BLaER1 treated with 17β-estradiol and CSF1 and Interleukin-3, amounts not matched to agents 10 nM and 100 nM (cell line): ENCODE results near the gene DNAJC15.
A peak's percentile ranks its signal among the peaks of the same experiment; 100 is the strongest.

ENCODE experiments used
- H3K27ac ChIP-seq, 11 experiments: shearing (Covaris generic); formaldehyde crosslinking; 2 replicates each; pipeline ENCODE4 v1.8.1; 2022
- H3K27me3 ChIP-seq, 11 experiments: shearing (Covaris generic); formaldehyde crosslinking; 2 replicates each; pipeline ENCODE4 v1.8.1; 2022
- H3K36me3 ChIP-seq, 11 experiments: shearing (Covaris generic); formaldehyde crosslinking; 2 replicates each; pipeline ENCODE4 v1.8.1; 2022
- H3K4me1 ChIP-seq, 10 experiments: shearing (Covaris generic); formaldehyde crosslinking; 2 replicates each; pipeline ENCODE4 v1.8.1; 2022
- H3K4me2 ChIP-seq, 11 experiments: shearing (Covaris generic); formaldehyde crosslinking; 2 replicates each; pipeline ENCODE4 v1.8.1; 2022
- H3K4me3 ChIP-seq, 10 experiments: shearing (Covaris generic); formaldehyde crosslinking; 2 replicates each; pipeline ENCODE4 v1.8.1; 2022
- H3K9ac ChIP-seq, 11 experiments: shearing (Covaris generic); formaldehyde crosslinking; 2 replicates each; pipeline ENCODE4 v1.8.1; 2022
- H3K9me3 ChIP-seq, 11 experiments: shearing (Covaris generic); formaldehyde crosslinking; replicated peaks in 1 of 11; 2 replicates each; pipeline ENCODE4 v1.8.1; 2022
- H4K20me1 ChIP-seq, 11 experiments: shearing (Covaris generic); formaldehyde crosslinking; 2 replicates each; pipeline ENCODE4 v1.8.1; 2022
- Cebpa-rat ChIP-seq, 11 experiments: shearing (Covaris generic); IDR thresholded peaks; 2 replicates each; pipeline ENCODE4 v1.8.1; 2022

The DNAJC15 gene

GRCh38 chr13:43102304-43102703 is 78.9 kb downstream of the DNAJC15 start:
- Histone ChIP-seq H3K9ac (no peak overlapping the region), H3K27me3 (no peaks in the 10 kb centered on the region), H3K36me3 (no peaks in the 10 kb centered on the region), H3K4me1 (peaks cover 0 to 7% (median 0%) of the 10 kb centered on the region in 10 experiments; a peak in 5 of 20 replicates), H3K4me3 (no peak overlapping the region), H4K20me1 (no peaks in the 10 kb centered on the region), H3K4me2 (no peak overlapping the region), H3K9me3 (peaks cover 0 to 16% (median 5%) of the 10 kb centered on the region in 11 experiments; a peak in 9 of 22 replicates), H3K27ac (no peak overlapping the region)
- no peak for TF ChIP-seq Cebpa-rat (IDR thresholded peaks at IDR 0.05)

GRCh38 chr13:43107780-43108179 is 84.4 kb downstream of the DNAJC15 start:
- H4K20me1 ChIP-seq = no peaks in the 10 kb centered on the region
- no peak overlapping the region for H3K4me3 ChIP-seq
- peaks cover 0 to 15% (median 2%) of the 10 kb centered on the region in 10 experiments; a peak in 7 of 20 replicates for H3K4me1 ChIP-seq
- H3K36me3 ChIP-seq = no peaks in the 10 kb centered on the region
- H3K9ac ChIP-seq = no peak overlapping the region
- H3K27me3 ChIP-seq = no peaks in the 10 kb centered on the region
- H3K27ac ChIP-seq = no peak overlapping the region
- TF ChIP-seq Cebpa-rat (IDR thresholded peaks at IDR 0.05) = no peak
- no peaks in the 10 kb centered on the region for H3K9me3 ChIP-seq
- peak overlapping the region in 4 of 11 experiments; percentile 0 to 39 (median 24); a peak in 4 of 22 replicates for H3K4me2 ChIP-seq

GRCh38 chr13:43110036-43110435 is 86.7 kb downstream of the DNAJC15 start:
- Histone ChIP-seq H3K36me3 (no peaks in the 10 kb centered on the region), H3K4me3 (no peak overlapping the region), H4K20me1 (no peaks in the 10 kb centered on the region), H3K9me3 (no peaks in the 10 kb centered on the region), H3K27me3 (no peaks in the 10 kb centered on the region), H3K4me1 (peaks cover 0 to 15% (median 2%) of the 10 kb centered on the region in 10 experiments; a peak in 7 of 20 replicates), H3K9ac (no peak overlapping the region), H3K27ac (no peak overlapping the region), H3K4me2 (no peak overlapping the region)
- no peak for TF ChIP-seq Cebpa-rat (IDR thresholded peaks at IDR 0.05)

GRCh38 chr13:43110658-43111057 is 87.3 kb downstream of the DNAJC15 start:
- Histone ChIP-seq H3K9me3 (no peaks in the 10 kb centered on the region), H4K20me1 (no peaks in the 10 kb centered on the region), H3K4me3 (no peak overlapping the region), H3K4me2 (no peak overlapping the region), H3K36me3 (no peaks in the 10 kb centered on the region), H3K9ac (no peak overlapping the region), H3K4me1 (peaks cover 0 to 14% (median 2%) of the 10 kb centered on the region in 10 experiments; a peak in 7 of 20 replicates), H3K27ac (no peak overlapping the region), H3K27me3 (no peaks in the 10 kb centered on the region)
- no peak for TF ChIP-seq Cebpa-rat (IDR thresholded peaks at IDR 0.05)

DNA sequence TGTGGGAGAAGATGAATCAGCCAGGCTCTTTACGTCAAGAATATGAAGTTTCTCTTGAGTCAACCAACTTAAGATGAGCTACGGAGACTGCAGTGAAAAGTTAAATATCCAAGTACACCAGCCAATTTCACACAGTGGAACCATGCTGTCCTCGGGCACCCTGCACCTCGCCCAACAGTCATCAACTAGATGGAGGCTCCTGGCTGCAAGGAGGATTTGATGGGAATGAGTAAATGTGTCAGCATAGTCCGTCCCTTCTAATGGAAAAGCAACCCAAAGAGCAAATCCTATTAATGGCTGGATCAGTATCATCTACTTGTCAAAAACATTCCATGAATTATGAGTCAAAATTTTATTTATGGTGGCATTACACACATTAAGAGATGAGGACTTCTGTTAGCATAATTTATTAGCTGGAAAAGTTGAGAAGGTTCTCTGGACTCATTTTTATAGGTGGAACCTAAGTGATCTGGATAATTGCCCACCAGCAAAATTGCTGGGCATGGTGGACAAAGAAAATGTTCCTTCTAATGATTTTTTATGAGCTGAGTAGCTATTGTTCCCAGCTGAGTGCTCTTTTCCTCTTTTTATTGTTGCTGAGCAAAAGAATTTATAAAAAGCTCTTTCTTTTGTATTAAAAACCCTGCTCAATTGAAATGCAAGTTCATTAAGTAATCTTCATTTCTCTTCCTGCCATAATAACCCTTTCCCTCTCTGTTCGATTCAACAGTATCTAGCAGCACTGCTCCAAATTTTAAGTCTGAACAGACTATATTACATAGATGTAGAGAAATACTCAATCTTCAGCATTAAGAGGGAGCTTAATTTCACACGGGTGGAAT is 88.4 kb downstream of the DNAJC15 start:
- no peak overlapping the region for H3K4me2 ChIP-seq
- H3K36me3 ChIP-seq = no peaks in the 10 kb centered on the region
- no peak overlapping the region for H3K4me3 ChIP-seq
- H4K20me1 ChIP-seq = no peaks in the 10 kb centered on the region
- H3K27me3 ChIP-seq = no peaks in the 10 kb centered on the region
- H3K9ac ChIP-seq = no peak overlapping the region
- peaks cover 0 to 10% (median 2%) of the 10 kb centered on the region in 10 experiments; a peak in 7 of 20 replicates for H3K4me1 ChIP-seq
- no peak for TF ChIP-seq Cebpa-rat (IDR thresholded peaks at IDR 0.05)
- no peak overlapping the region for H3K27ac ChIP-seq
- no peaks in the 10 kb centered on the region for H3K9me3 ChIP-seq

DNA sequence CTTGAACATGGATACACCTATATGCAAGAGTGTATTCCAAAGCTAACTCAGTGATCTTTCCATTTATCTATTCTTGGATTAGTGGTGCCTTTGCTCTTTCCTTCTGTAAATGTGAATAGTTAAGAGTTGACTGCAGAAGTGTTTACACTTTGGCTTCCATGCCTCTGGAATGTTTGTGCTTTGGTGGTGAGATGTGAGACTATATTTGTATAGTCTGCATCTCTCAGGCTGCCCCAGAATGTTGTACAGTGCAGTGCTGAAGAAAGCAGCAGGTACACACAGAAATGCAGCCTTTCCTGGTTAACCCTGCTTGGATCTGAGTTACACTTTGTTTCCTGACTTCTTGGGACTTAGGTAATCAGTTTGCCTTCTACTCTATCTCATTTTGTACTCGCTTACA is 90.2 kb downstream of the DNAJC15 start:
- Histone ChIP-seq H3K27ac (no peak overlapping the region), H4K20me1 (no peaks in the 10 kb centered on the region), H3K9ac (no peak overlapping the region), H3K27me3 (no peaks in the 10 kb centered on the region), H3K4me3 (no peak overlapping the region), H3K9me3 (no peaks in the 10 kb centered on the region), H3K4me2 (no peak overlapping the region), H3K4me1 (no peaks in the 10 kb centered on the region), H3K36me3 (no peaks in the 10 kb centered on the region)
- no peak for TF ChIP-seq Cebpa-rat (IDR thresholded peaks at IDR 0.05)

- no peaks in the 10 kb centered on the region for H3K36me3 ChIP-seq
- no peak overlapping the region for H3K4me3 ChIP-seq
- H3K9me3 ChIP-seq = no peaks in the 10 kb centered on the region
- no peaks in the 10 kb centered on the region for H3K4me1 ChIP-seq
- no peak overlapping the region for H3K4me2 ChIP-seq
- no peak for TF ChIP-seq Cebpa-rat (IDR thresholded peaks at IDR 0.05)
- H3K27me3 ChIP-seq = no peaks in the 10 kb centered on the region
- H4K20me1 ChIP-seq = no peaks in the 10 kb centered on the region
- H3K27ac ChIP-seq = no peak overlapping the region
- no peak overlapping the region for H3K9ac ChIP-seq
Measured at GRCh38 chr13:43114504-43114903, 91.1 kb downstream of the DNAJC15 start.

- Histone ChIP-seq H3K27me3 (no peaks in the 10 kb centered on the region), H3K4me2 (no peak overlapping the region), H3K9ac (no peak overlapping the region), H3K27ac (no peak overlapping the region), H3K9me3 (no peaks in the 10 kb centered on the region), H3K36me3 (no peaks in the 10 kb centered on the region), H3K4me1 (no peaks in the 10 kb centered on the region), H4K20me1 (no peaks in the 10 kb centered on the region), H3K4me3 (no peak overlapping the region)
- no peak for TF ChIP-seq Cebpa-rat (IDR thresholded peaks at IDR 0.05)
Measured at GRCh38 chr13:43115141-43115540, 91.8 kb downstream of the DNAJC15 start.

- no peaks in the 10 kb centered on the region for H3K36me3 ChIP-seq
- no peak overlapping the region for H3K4me3 ChIP-seq
- H3K27me3 ChIP-seq = no peaks in the 10 kb centered on the region
- H3K27ac ChIP-seq = no peak overlapping the region
- no peak overlapping the region for H3K9ac ChIP-seq
- H4K20me1 ChIP-seq = no peaks in the 10 kb centered on the region
- TF ChIP-seq Cebpa-rat (IDR thresholded peaks at IDR 0.05) = no peak
- no peak overlapping the region for H3K4me2 ChIP-seq
- no peaks in the 10 kb centered on the region; a peak in 1 of 22 replicates for H3K9me3 ChIP-seq
- no peaks in the 10 kb centered on the region for H3K4me1 ChIP-seq
Measured at GRCh38 chr13:43116242-43116641, 92.9 kb downstream of the DNAJC15 start.

DNA sequence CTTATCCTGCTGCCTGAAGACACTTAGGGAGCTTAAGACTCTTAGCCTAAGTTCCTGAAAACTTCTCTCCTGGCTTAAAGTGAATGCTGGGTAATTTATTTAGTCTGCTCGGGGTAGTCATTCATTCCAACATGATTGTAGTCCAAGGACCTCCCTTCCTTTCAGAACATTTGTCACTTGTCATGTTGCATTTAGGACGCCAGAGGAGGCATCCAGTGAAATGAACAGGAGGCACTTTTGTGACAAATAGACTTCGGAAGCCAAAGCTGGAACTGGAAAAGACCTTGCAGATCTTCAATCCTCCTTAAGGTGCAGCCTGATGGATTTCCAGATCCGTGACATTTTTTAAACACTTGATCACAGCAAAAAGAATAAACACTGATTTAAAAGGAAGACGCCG is 95.1 kb downstream of the DNAJC15 start:
- no peak overlapping the region for H3K9ac ChIP-seq

More for the DNA sequence above, 95.1 kb downstream of the DNAJC15 start:
- Histone ChIP-seq H3K4me3 (no peak overlapping the region), H3K4me1 (no peaks in the 10 kb centered on the region), H3K9me3 (no peaks in the 10 kb centered on the region; a peak in 1 of 22 replicates), H3K27ac (no peak overlapping the region), H3K36me3 (no peaks in the 10 kb centered on the region), H4K20me1 (no peaks in the 10 kb centered on the region), H3K27me3 (no peaks in the 10 kb centered on the region), H3K4me2 (no peak overlapping the region)
- TF ChIP-seq Cebpa-rat (IDR thresholded peaks at IDR 0.05) = no peak
